ENCODE measurements around the gene PKDREJ. TPM values are rescaled to one million over a fixed set of nuclear protein-coding genes. Genes with fewer than 3 reads are reported as not detected.
"Not testable (repeated sequence)": the region's sequence is repeated elsewhere in the genome, so short reads cannot be mapped to it uniquely, and the experiment has no call there.

PKDREJ gene, protein sequence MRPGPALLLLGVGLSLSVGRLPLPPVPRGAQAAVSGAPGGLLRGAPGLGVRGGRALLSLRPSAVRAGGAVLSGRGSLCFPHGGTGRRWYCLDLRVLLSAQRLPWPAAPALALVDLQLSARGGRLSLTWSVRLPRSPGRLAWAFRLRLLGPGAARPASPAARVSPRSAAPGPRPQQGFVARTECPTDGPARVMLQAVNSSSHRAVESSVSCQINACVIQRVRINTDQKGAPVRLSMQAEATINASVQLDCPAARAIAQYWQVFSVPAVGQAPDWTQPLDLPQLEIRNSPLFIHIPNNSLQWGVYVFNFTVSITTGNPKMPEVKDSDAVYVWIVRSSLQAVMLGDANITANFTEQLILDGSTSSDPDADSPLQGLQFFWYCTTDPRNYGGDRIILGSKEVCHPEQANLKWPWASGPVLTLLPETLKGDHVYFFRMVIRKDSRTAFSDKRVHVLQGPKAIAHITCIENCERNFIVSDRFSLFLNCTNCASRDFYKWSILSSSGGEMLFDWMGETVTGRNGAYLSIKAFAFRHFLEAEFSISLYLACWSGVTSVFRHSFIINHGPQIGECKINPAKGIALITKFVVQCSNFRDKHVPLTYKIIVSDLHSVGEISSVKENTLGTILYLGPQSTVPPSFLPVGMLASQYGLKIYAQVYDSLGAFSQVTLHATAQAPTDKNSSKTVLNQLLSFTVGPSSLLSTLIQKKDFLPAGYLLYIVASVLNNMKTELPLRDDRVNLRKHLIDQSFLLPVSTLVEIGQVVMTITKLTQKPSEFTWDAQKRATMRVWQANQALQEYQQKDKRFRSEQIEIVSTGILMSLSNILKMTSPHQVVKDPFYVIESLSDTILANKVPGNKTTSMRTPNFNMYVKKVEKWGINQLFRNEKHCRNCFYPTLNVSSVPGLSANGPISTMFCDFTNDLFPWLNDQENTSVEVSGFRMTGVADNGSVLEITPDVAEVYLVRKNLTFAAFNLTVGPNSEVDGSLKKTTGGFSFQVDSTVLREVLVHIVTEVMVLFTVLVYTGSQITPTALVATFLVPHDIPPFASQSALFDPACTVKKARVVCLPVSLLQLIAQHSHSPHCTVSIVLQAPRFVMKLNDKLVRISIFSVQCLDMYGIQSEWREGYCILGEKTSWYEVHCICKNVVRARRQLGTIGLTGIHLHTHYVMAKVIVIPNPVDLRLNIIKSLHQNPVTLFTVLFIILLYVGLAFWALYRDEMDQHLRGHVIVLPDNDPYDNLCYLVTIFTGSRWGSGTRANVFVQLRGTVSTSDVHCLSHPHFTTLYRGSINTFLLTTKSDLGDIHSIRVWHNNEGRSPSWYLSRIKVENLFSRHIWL (N-terminal part only)
- total RNA-seq: not detected
- long read RNA-seq: 0 reads

DNA sequence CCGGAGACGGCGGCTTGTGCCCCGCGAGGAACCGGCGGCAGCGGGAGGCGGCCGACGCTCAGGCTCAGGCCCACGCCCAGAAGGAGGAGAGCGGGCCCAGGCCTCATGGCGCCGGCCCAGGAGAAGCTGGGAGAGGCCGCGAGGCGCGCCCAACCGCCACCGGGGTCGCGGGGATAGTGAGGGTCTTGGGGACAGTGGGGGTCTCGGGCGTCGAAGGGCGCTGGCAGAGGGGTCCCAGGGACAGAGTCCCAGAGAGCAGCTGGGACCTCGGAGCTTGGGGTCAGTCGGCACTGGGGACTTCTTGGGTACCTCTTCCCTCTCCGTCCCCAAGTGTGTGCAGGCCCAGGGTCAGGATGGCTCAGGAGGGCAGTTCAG lies at the start of gene PKDREJ:
TSS of gene PKDREJ (minus strand) at position 128 of the 375 bp plus-strand sequence. CDS start at position 107, 21 bp downstream.
- H3K36me3 ChIP-seq: no peaks in the 10 kb centered on the region
- no peak within 1 kb of the TSS for H3K27ac ChIP-seq
- H3K27me3 ChIP-seq: peaks cover 13% of the 10 kb centered on the region
- intact Hi-C loops (cut with DNase I): no loop called here
- TF ChIP-seq, protein P1, sequence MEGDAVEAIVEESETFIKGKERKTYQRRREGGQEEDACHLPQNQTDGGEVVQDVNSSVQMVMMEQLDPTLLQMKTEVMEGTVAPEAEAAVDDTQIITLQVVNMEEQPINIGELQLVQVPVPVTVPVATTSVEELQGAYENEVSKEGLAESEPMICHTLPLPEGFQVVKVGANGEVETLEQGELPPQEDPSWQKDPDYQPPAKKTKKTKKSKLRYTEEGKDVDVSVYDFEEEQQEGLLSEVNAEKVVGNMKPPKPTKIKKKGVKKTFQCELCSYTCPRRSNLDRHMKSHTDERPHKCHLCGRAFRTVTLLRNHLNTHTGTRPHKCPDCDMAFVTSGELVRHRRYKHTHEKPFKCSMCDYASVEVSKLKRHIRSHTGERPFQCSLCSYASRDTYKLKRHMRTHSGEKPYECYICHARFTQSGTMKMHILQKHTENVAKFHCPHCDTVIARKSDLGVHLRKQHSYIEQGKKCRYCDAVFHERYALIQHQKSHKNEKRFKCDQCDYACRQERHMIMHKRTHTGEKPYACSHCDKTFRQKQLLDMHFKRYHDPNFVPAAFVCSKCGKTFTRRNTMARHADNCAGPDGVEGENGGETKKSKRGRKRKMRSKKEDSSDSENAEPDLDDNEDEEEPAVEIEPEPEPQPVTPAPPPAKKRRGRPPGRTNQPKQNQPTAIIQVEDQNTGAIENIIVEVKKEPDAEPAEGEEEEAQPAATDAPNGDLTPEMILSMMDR (IDR thresholded peaks at IDR 0.05): no peak
- DNase-seq (no peak), ATAC-seq (no peak)
- no peaks in the 10 kb centered on the region for H3K9me3 ChIP-seq
- H3K4me1 ChIP-seq: peaks cover 9% of the 10 kb centered on the region
- no peak within 1 kb of the TSS for H3K4me3 ChIP-seq

DNA sequence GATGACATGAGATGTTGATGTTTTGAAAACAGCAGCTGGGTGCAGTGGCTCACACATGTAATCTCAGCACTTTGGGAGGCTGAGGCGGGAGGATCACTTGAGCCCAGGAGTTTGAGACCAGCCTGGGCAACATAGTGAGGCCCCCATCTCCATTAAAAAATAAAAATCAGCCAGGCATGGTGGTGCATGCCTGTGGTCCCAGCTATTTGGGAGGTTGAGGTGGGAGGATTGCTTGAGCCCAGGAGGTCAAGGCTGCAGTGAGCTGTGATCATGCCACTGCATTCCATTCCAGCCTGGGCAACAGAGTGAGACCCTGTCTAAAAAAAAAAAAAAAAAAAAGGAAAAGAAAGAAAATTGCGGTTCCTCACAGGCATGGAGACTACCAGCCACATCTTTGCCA lies 49.7 kb upstream of the PKDREJ start:
- DNase-seq, ATAC-seq, H3K9me3 ChIP-seq, H3K4me3 ChIP-seq, H3K4me1 ChIP-seq, H3K27ac ChIP-seq, H3K36me3 ChIP-seq, H3K27me3 ChIP-seq: not testable (repeated sequence)
- intact Hi-C loops (cut with DNase I): loop anchor here (10.0 kb wide), 2 partner anchors 188 to 318 kb away; no protein-coding TSS in a partner anchor

DNA sequence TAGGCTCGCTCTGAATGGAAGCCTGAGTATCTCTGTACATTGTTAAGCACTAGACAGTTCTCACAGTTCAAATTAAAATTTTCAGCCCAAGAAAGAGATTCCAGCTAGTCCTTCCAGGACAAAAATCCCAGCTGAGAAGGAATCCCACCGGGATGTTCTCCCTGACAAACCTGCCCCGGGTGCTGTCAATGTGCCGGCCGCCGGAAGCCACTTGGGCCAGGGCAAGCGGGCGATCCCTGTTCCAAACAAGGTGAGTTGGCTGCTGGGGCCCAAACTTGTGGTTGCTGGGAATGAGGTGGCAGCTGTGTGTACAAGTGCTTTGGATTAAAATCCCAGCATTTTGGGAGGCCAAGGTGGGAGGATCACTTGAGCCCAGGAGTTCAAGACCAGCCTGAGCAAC lies 48.9 kb upstream of the PKDREJ start:
- H3K36me3 ChIP-seq: no peaks in the 10 kb centered on the region
- H3K4me1 ChIP-seq: no peaks in the 10 kb centered on the region
- H3K9me3 ChIP-seq: no peaks in the 10 kb centered on the region
- H3K27ac ChIP-seq: no peak overlapping the region
- intact Hi-C loops (cut with DNase I): loop anchor here (10.0 kb wide), 2 partner anchors 187 to 317 kb away; no protein-coding TSS in a partner anchor
- TF ChIP-seq, protein P1 (IDR thresholded peaks at IDR 0.05): no peak
- H3K27me3 ChIP-seq: no peaks in the 10 kb centered on the region
- ATAC-seq: no peak
- DNase-seq: no peak
- H3K4me3 ChIP-seq: no peak overlapping the region

DNA sequence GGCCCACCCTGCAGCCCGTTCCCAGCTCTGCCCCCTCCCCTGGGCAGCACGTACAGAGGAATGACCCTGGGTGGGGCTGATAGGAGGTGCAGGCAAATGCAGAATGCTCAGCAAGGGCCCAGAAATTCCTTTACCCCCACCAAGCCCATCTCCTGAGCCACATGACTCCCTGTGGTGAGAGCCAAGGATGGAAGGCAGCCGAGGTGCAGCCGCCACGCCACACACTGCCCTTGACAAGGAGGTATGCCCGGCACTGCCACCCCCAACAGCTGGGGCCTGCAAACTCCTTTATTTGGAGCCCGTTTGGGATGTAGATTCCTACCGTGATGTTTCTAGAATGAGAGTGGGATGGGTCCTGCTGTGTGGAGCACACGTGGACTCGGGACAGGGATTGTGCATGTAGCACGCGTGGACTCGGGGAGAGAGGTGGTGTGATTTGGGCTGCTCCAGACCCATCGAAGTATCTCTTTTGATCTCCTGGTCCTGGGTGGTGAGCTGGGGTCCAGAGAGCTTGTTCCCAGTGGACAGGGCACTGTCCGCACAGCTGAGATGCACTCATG lies 46.5 kb upstream of the PKDREJ start:
- TF ChIP-seq, protein P1 (IDR thresholded peaks at IDR 0.05): no peak
- no peak overlapping the region for H3K27ac ChIP-seq
- DNase-seq (no peak), ATAC-seq (no peak)
- intact Hi-C loops (cut with DNase I): loop anchor here (10.0 kb wide), 2 partner anchors 185 to 315 kb away; no protein-coding TSS in a partner anchor
- no peaks in the 10 kb centered on the region for H3K9me3 ChIP-seq
- no peak overlapping the region for H3K4me3 ChIP-seq
- H3K27me3 ChIP-seq: no peaks in the 10 kb centered on the region
- no peaks in the 10 kb centered on the region for H3K4me1 ChIP-seq
- no peaks in the 10 kb centered on the region for H3K36me3 ChIP-seq

DNA sequence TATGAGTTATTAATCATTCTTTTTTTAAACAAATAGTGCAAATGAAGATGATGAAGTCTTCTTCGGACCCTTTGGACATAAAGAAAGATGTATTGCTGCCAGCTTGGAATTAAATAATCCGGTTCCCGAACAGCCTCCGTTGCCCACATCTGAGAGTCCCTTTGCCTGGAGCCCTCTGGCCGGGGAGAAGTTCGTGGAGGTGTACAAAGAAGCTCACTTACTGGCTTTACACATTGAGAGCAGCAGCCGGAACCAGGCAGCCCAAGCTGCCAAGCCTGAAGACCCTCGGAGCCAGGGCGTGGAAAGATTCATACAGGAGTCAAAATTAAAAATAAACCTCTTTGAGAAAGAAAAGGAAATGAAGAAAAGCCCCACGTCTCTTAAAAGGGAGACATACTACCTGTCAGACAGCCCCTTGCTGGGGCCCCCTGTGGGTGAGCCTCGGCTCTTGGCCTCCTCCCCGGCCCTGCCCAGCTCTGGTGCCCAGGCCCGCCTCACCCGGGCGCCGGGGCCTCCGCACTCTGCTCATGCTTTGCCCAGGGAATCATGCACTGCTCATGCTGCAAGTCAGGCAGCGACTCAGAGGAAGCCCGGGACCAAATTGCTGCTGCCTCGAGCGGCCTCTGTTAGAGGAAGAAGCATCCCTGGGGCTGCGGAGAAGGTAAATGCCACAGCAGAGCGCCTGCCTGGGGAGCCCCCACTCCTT lies 45.3 kb upstream of the PKDREJ start:
- Histone ChIP-seq H3K36me3 (no peaks in the 10 kb centered on the region), H3K27ac (no peak overlapping the region), H3K27me3 (no peaks in the 10 kb centered on the region), H3K4me3 (no peak overlapping the region), H3K9me3 (no peaks in the 10 kb centered on the region), H3K4me1 (no peaks in the 10 kb centered on the region)
- intact Hi-C loops (cut with DNase I): no loop called here
- TF ChIP-seq, protein P1 (IDR thresholded peaks at IDR 0.05): no peak
- DNase-seq (no peak), ATAC-seq (no peak)
